WERI-Rb-1 (cell line): Measurements from ENCODE around the gene UBA52.
"Not testable (repeated sequence)": the region's sequence is repeated elsewhere in the genome, so short reads cannot be mapped to it uniquely, and the experiment has no call there.

Experiments
- DNase-seq: peaks from one replicate; pipeline ENCODE4 v3.0.0-alpha.2; 2020
- H3K27ac ChIP-seq: fragments of 250-450 bp; sonication (Bioruptor Pico); 2 replicates; pipeline ENCODE4 v1.5.1; 2020; ENCODE audit warnings: mild to moderate bottlenecking, moderate library complexity
- H3K27me3 ChIP-seq: fragments of 250-450 bp; sonication (Bioruptor Pico); 2 replicates; pipeline ENCODE4 v1.5.1; 2021; ENCODE audit warnings: mild to moderate bottlenecking, low read depth, moderate library complexity; ENCODE audit not compliant: insufficient read depth, severe bottlenecking
- H3K36me3 ChIP-seq: fragments of 250-450 bp; sonication (Bioruptor Pico); 2 replicates; pipeline ENCODE4 v1.5.1; 2020; ENCODE audit warnings: mild to moderate bottlenecking, moderate library complexity
- H3K4me3 ChIP-seq: 2 replicates; pipeline ENCODE4 v1.5.1; 2011; ENCODE audit warnings: low read depth, mild to moderate bottlenecking, control low read depth, low read length
- H3K9me3 ChIP-seq: fragments of 250-450 bp; sonication (Bioruptor Pico); 2 replicates; pipeline ENCODE4 v1.5.1; 2021; ENCODE audit warnings: mild to moderate bottlenecking, moderate library complexity; ENCODE audit not compliant: severe bottlenecking
- TF ChIP-seq, protein P1 (sequence below): IDR thresholded peaks from 2 replicates; pipeline ENCODE4 v1.5.1; 2011; ENCODE audit warnings: low read depth, mild to moderate bottlenecking, control low read depth, inconsistent platforms, low read length

UBA52 gene

DNA sequence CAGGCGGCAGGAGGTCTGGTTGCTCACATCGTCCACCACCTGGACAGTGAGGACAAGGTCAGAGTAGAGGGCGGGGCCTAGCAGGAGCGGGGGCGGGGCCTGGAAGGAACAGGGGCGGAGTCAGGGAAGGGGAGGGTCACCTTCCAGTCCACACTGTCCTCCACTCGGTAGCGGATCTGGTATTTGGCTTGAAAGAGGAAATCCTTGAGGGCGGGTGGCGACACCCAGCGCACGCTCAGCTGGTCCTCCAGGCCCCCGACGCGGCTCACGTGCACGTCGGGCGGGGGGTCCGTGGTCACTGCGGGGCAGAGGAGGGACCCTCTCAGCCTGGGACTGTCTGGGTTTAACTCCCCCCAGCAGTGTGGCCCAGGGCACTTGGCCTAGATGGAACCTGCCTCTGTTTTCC lies 25.1 kb downstream of the UBA52 start:
- peak; percentile 93 for DNase-seq
- Histone ChIP-seq H3K27me3 (no peaks in the 10 kb centered on the region), H3K36me3 (peaks cover 8% of the 10 kb centered on the region), H3K4me3 (peak overlapping the region; percentile 34), H3K9me3 (no peaks in the 10 kb centered on the region), H3K27ac (peak overlapping the region; percentile 36; the same call in 1 of the 2 replicates)
- TF ChIP-seq, protein P1, sequence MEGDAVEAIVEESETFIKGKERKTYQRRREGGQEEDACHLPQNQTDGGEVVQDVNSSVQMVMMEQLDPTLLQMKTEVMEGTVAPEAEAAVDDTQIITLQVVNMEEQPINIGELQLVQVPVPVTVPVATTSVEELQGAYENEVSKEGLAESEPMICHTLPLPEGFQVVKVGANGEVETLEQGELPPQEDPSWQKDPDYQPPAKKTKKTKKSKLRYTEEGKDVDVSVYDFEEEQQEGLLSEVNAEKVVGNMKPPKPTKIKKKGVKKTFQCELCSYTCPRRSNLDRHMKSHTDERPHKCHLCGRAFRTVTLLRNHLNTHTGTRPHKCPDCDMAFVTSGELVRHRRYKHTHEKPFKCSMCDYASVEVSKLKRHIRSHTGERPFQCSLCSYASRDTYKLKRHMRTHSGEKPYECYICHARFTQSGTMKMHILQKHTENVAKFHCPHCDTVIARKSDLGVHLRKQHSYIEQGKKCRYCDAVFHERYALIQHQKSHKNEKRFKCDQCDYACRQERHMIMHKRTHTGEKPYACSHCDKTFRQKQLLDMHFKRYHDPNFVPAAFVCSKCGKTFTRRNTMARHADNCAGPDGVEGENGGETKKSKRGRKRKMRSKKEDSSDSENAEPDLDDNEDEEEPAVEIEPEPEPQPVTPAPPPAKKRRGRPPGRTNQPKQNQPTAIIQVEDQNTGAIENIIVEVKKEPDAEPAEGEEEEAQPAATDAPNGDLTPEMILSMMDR, result no peak

- Histone ChIP-seq H3K9me3 (no peaks in the 10 kb centered on the region), H3K36me3 (peaks cover 7% of the 10 kb centered on the region), H3K4me3 (peak overlapping the region; percentile 19; the same call in 1 of the 2 replicates), H3K27me3 (no peaks in the 10 kb centered on the region), H3K27ac (peak overlapping the region; percentile 51)
- DNase-seq, result peak; percentile 47
- TF ChIP-seq, protein P1, result no peak
These were observed 26.4 kb downstream of the UBA52 start for GRCh38 chr19:18597809-18598660.

DNA sequence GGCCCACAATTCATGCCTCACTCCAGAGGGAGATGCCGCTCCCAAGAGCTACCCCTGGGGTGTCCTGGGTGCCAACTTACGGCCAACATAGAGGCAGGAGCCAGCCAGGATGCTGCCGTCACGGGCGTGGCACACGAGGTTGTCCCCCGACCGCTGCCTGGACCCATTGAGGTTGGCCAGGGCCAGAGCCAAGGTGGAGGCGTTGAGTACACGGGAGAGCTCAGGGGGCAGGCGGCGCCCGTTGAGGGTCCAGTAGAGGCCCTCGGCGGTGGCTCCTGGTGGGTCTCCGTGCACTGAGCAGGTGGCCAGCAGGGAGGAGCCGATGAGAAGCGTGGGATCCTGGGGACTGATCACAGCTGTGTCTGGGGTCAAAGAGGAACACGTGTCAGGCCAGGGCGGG lies 27.8 kb downstream of the UBA52 start:
- H3K9me3 ChIP-seq, result no peaks in the 10 kb centered on the region
- peaks cover 2% of the 10 kb centered on the region; the same call in 1 of the 2 replicates for H3K36me3 ChIP-seq
- DNase-seq, result no peak
- H3K4me3 ChIP-seq, result no peak overlapping the region
- no peaks in the 10 kb centered on the region for H3K27me3 ChIP-seq
- TF ChIP-seq, protein P1, result no peak
- no peak overlapping the region for H3K27ac ChIP-seq

- not testable (repeated sequence) for H3K4me3 ChIP-seq, H3K36me3 ChIP-seq, H3K27me3 ChIP-seq, H3K9me3 ChIP-seq, DNase-seq, H3K27ac ChIP-seq
These were observed 29.2 kb downstream of the UBA52 start for GRCh38 chr19:18600692-18601397.

DNA sequence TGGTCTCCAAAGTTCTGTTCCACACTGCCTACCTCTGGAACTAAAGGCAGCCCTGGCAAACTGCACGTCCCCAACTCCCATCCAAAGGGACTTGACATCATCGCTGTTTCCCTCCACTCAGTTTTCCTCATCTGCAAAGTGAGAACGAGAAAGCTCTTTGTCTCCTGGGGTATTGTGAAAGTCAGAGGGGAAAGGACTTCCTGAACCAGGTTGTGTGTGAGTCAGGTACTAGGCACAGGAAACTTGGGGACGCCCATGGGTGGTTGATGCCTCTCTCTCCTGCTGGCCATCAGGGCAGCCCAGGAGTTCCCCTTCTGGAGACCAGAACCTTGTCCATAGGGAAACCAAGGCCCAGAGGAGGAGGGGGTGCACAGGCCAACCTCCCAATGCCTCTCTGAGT lies 30.2 kb downstream of the UBA52 start:
- Histone ChIP-seq H3K27me3 (no peaks in the 10 kb centered on the region), H3K4me3 (no peak overlapping the region), H3K9me3 (no peaks in the 10 kb centered on the region), H3K27ac (no peak overlapping the region), H3K36me3 (peaks cover 2% of the 10 kb centered on the region; the same call in 1 of the 2 replicates)
- TF ChIP-seq, protein P1, result no peak
- no peak for DNase-seq

DNA sequence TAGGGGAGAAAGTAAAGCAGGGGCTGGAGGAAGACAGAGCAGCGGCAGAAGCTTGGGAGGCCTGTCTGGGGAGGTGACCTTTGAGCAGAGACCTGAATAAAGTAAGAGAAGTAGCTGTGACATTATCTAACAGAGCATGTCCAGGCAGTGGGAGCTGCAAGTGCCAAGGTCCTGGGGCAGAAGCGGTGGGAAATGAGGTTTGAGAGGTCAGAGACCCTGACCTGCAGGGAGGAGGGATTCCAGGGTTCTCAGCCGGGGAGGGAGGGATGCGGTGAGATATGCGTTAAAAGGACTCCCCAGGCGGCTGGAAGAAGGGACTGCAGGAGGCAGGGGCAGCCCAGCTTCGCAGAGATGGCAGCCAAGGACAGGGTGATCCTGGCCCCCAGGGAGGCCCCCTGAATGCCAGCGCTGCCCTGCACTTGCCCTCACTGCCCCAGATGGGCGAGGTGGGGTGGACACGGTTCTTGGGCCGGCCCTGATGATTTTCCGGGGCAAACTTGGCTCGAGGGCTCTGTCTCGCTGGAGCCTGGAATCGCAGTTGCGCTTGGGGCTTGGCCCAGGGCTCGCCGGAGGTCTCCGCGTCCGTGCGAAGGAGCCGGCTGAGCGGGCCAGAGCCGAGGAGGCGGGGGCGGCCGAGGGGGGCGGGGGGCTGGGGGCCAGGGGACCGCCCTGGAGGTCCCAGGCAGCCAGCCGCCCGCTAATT lies 31.7 kb downstream of the UBA52 start:
- Histone ChIP-seq H3K27me3 (peaks cover 13% of the 10 kb centered on the region), H3K4me3 (no peak overlapping the region), H3K36me3 (peaks cover 2% of the 10 kb centered on the region; the same call in 1 of the 2 replicates), H3K9me3 (no peaks in the 10 kb centered on the region), H3K27ac (no peak overlapping the region)
- no peak for DNase-seq
- TF ChIP-seq, protein P1, result 0 out of 2 replicates have a peak, but pooled peaks have one; percentile 8
